Endothelial cell of umbilical vein (primary cell): ENCODE measurements around the gene TDP1.

Experiments used
- POLR2A ChIP-seq: IDR thresholded peaks from 2 replicates; pipeline ENCODE4 v1.6.1; 2012; ENCODE audit warnings: low read depth, mild to moderate bottlenecking, control low read depth, low read length
- POLR2AphosphoS5 ChIP-seq: IDR thresholded peaks from 2 replicates; pipeline ENCODE4 v1.6.1; 2012; ENCODE audit warnings: low read depth, mild to moderate bottlenecking, control low read depth, low read length, moderate library complexity; ENCODE audit not compliant: insufficient read depth
- TF ChIP-seq, protein P1 (sequence below), 2 donors: IDR thresholded peaks; 1 replicate in 1 of 2; 2 replicates in 1 of 2; pipeline ENCODE4 v1.5.1; 2011; ENCODE audit warnings: low read length in 2 of 2, mild to moderate bottlenecking in 2 of 2, moderate library complexity in 2 of 2, control low read depth in 1 of 2, inconsistent platforms in 1 of 2, low read depth in 1 of 2; ENCODE audit not compliant: insufficient read depth in 1 of 2; ENCODE audit errors: extremely low read depth in 1 of 2

- TF ChIP-seq, protein P1, sequence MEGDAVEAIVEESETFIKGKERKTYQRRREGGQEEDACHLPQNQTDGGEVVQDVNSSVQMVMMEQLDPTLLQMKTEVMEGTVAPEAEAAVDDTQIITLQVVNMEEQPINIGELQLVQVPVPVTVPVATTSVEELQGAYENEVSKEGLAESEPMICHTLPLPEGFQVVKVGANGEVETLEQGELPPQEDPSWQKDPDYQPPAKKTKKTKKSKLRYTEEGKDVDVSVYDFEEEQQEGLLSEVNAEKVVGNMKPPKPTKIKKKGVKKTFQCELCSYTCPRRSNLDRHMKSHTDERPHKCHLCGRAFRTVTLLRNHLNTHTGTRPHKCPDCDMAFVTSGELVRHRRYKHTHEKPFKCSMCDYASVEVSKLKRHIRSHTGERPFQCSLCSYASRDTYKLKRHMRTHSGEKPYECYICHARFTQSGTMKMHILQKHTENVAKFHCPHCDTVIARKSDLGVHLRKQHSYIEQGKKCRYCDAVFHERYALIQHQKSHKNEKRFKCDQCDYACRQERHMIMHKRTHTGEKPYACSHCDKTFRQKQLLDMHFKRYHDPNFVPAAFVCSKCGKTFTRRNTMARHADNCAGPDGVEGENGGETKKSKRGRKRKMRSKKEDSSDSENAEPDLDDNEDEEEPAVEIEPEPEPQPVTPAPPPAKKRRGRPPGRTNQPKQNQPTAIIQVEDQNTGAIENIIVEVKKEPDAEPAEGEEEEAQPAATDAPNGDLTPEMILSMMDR (IDR thresholded peaks at IDR 0.05; ENCODE audit: extremely low read depth in 1 of 2, insufficient read depth in 1 of 2, low read depth in 1 of 2, low read length in 2 of 2): no peak
- TF ChIP-seq POLR2AphosphoS5 (no peak), POLR2A (no peak)
These were observed 10.1 kb downstream of the TDP1 start for GRCh38 chr14:89965839-89966238.
